Stomach smooth muscle (tissue), 2 donors: ENCODE measurements around the gene IGDCC3.

Experiments used
- H3K27ac ChIP-seq: one replicate; pipeline ENCODE4 v1.7.0; 2013; ENCODE audit warnings: mild to moderate bottlenecking, low read length, inconsistent platforms
- H3K27me3 ChIP-seq, 2 donors: one replicate each; pipeline ENCODE4 v1.7.0; 2013; ENCODE audit warnings: low read length in 2 of 2; ENCODE audit not compliant: insufficient read depth in 2 of 2, control insufficient read depth in 1 of 2
- H3K36me3 ChIP-seq, 2 donors: one replicate each; pipeline ENCODE4 v1.7.0; 2013; ENCODE audit warnings: low read length in 2 of 2; ENCODE audit not compliant: control insufficient read depth in 2 of 2, insufficient read depth in 2 of 2
- H3K4me1 ChIP-seq: one replicate; pipeline ENCODE4 v1.7.0; 2013; ENCODE audit warnings: low read length; ENCODE audit not compliant: control insufficient read depth, insufficient read depth
- H3K4me3 ChIP-seq, 2 donors: one replicate each; pipeline ENCODE4 v1.7.0; 2013; ENCODE audit warnings: low read length in 2 of 2
- H3K9ac ChIP-seq, 2 donors: one replicate each; pipeline ENCODE4 v1.7.0; 2013; ENCODE audit warnings: low read length in 2 of 2, mild to moderate bottlenecking in 1 of 2
- H3K9me3 ChIP-seq, 2 donors: one replicate each; pipeline ENCODE4 v1.7.0; 2013; ENCODE audit warnings: low read length in 2 of 2; ENCODE audit not compliant: control insufficient read depth in 2 of 2
- donor health status: healthy.
- donor health status: Pancreatic carcinoma.

IGDCC3 gene

GRCh38 chr15:65414841-65415621 is 37.2 kb upstream of the IGDCC3 start:
- Histone ChIP-seq H3K9me3 (no peaks in the 10 kb centered on the region), H3K36me3 (no peaks in the 10 kb centered on the region), H3K4me3 (no peak overlapping the region), H3K27me3 (peaks cover 0 to 14% of the 10 kb centered on the region in 2 donors), H3K27ac (no peak overlapping the region), H3K4me1 (peaks cover 10% of the 10 kb centered on the region), H3K9ac (no peak overlapping the region)

DNA sequence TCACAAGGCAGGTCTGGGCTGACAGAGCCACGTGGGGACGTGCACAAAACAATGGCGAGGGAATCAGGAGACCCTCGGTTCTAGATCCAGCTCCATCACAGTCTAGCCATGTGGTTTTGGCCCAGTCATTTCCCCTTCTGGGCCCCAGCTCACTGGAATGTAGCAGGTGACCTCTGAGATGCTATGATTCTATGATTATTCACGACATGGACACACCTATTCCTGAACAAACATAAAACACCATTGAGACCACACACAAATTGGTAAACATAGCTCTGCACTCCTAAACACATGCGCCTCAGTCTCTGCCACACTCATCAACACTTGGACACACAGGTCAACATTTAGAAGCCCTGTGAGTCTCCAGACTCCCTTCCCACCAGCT is 36.0 kb upstream of the IGDCC3 start:
- H3K9ac ChIP-seq: no peak overlapping the region
- H3K27me3 ChIP-seq: peaks cover 0 to 14% of the 10 kb centered on the region in 2 donors
- H3K9me3 ChIP-seq: no peaks in the 10 kb centered on the region
- no peak overlapping the region for H3K27ac ChIP-seq
- no peak overlapping the region for H3K4me3 ChIP-seq
- H3K36me3 ChIP-seq: no peaks in the 10 kb centered on the region
- H3K4me1 ChIP-seq: peaks cover 10% of the 10 kb centered on the region

- H3K4me3 ChIP-seq: no peak overlapping the region
- peaks cover 0 to 14% of the 10 kb centered on the region in 2 donors for H3K27me3 ChIP-seq
- H3K4me1 ChIP-seq: peaks cover 10% of the 10 kb centered on the region
- H3K9me3 ChIP-seq: no peaks in the 10 kb centered on the region
- no peak overlapping the region for H3K27ac ChIP-seq
- H3K36me3 ChIP-seq: no peaks in the 10 kb centered on the region
- H3K9ac ChIP-seq: no peak overlapping the region
These were observed 35.4 kb upstream of the IGDCC3 start for GRCh38 chr15:65413051-65413759.

GRCh38 chr15:65412556-65412955 is 34.8 kb upstream of the IGDCC3 start:
- Histone ChIP-seq H3K36me3 (no peaks in the 10 kb centered on the region), H3K9ac (no peak overlapping the region), H3K4me1 (peaks cover 10% of the 10 kb centered on the region), H3K9me3 (no peaks in the 10 kb centered on the region), H3K27ac (no peak overlapping the region), H3K27me3 (peaks cover 0 to 13% of the 10 kb centered on the region in 2 donors), H3K4me3 (no peak overlapping the region)

DNA sequence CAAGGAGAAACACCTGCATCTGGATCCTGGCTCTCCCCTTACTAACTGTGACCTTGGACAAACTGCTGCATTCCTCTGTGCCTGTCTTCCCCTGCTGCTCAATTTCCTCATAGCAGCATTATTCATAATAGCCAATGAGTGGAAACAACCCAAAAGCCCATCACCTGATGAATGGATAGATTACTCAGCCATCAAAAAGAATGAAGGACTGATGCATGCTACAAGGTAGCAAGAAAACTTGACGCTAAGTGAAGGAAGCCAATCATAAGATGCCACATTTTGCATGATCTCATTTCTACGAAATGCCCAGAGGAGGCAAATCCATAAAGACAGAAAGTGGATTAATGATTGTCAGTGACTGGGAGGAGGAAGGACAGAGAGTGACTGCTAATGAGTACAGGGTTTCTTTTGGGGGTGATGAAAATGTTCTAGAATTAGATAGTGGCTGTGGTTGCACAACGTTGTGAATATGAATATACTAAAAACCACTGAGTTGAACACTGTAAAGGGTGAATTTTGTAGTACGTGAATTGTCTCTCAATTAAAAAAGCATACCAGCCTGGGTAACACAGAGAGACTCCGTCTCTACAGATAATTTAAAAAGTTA is 33.8 kb upstream of the IGDCC3 start:
- H3K27me3 ChIP-seq: peaks cover 0 to 7% of the 10 kb centered on the region in 2 donors
- H3K4me3 ChIP-seq: no peak overlapping the region
- no peak overlapping the region for H3K27ac ChIP-seq
- no peak overlapping the region for H3K9ac ChIP-seq
- H3K9me3 ChIP-seq: no peaks in the 10 kb centered on the region
- no peaks in the 10 kb centered on the region for H3K36me3 ChIP-seq
- peaks cover 5% of the 10 kb centered on the region for H3K4me1 ChIP-seq

GRCh38 chr15:65410972-65411371 is 33.2 kb upstream of the IGDCC3 start:
- H3K36me3 ChIP-seq: no peaks in the 10 kb centered on the region
- no peaks in the 10 kb centered on the region for H3K9me3 ChIP-seq
- peaks cover 5% of the 10 kb centered on the region for H3K4me1 ChIP-seq
- no peak overlapping the region for H3K4me3 ChIP-seq
- H3K9ac ChIP-seq: no peak overlapping the region
- H3K27ac ChIP-seq: no peak overlapping the region
- peaks cover 0 to 7% of the 10 kb centered on the region in 2 donors for H3K27me3 ChIP-seq

DNA sequence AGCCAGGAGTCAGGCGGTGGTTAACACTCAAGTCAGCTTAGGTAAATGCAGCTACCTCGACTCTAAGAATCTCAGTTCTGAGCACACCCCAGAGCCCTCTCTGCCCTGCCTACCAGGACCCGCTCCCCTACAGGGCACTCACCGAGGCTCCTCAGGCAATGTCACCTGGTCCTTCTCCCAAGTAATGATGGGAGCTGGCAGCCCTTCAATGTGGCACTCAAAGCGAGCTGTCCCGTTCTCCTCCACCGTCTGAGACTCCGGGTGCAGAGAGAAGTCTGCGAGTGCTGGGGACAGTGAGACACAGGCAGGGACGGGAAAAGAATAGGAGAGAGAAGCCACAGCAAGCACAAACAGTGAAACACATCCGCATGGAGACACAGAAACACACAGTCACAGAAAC is 32.2 kb upstream of the IGDCC3 start:
- no peaks in the 10 kb centered on the region for H3K36me3 ChIP-seq
- H3K9ac ChIP-seq: no peak overlapping the region
- peaks cover 0 to 2% of the 10 kb centered on the region in 2 donors for H3K27me3 ChIP-seq
- no peak overlapping the region for H3K4me3 ChIP-seq
- no peak overlapping the region for H3K27ac ChIP-seq
- H3K4me1 ChIP-seq: peaks cover 2% of the 10 kb centered on the region
- H3K9me3 ChIP-seq: no peaks in the 10 kb centered on the region

GRCh38 chr15:65409036-65409631 is 31.3 kb upstream of the IGDCC3 start:
- Histone ChIP-seq H3K27ac (no peak overlapping the region), H3K9me3 (no peaks in the 10 kb centered on the region), H3K9ac (no peak overlapping the region), H3K27me3 (peaks cover 0 to 3% of the 10 kb centered on the region in 2 donors), H3K4me3 (no peak overlapping the region), H3K4me1 (no peaks in the 10 kb centered on the region), H3K36me3 (no peaks in the 10 kb centered on the region)

DNA sequence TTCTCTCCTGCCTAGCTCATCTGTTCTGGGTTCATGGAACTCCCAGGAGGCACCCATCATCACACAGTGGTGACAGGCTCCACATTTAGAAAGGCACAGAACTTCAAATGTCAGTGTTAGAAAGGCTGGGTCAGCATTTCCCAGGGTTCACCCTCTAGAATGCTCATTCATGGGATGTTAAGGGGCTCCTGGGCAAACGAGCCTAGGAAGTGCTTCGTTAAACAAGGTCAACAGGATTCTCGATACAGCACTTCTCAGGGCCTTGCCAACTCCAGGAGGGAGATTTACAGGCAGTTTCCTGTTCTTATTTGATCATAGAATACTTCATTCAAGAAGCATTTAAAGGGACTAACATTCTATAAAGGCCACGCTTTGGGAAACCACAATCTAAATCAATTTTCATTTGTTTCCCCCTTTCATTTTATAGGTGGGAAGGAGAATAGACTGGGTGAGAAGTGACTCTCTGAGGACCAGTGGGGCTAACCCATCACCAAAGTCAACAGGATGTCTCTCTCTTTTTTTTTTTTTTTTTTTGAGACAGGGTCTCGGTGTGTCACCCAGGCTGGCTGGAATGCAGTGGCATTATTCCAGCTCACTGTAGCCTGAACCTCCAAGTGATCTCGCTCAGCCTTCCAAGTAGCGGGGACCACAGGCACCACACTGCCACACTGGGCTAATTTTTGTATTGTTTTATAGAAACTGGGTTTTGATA is 30.7 kb upstream of the IGDCC3 start:
- H3K27me3 ChIP-seq: peaks cover 0 to 6% of the 10 kb centered on the region in 2 donors
- no peak overlapping the region for H3K4me3 ChIP-seq
- H3K27ac ChIP-seq: no peak overlapping the region
- no peak overlapping the region for H3K9ac ChIP-seq
- H3K36me3 ChIP-seq: no peaks in the 10 kb centered on the region
- H3K9me3 ChIP-seq: no peaks in the 10 kb centered on the region
- no peaks in the 10 kb centered on the region for H3K4me1 ChIP-seq

- Histone ChIP-seq H3K9me3 (no peaks in the 10 kb centered on the region), H3K4me3 (no peak overlapping the region), H3K27ac (no peak overlapping the region), H3K9ac (no peak overlapping the region), H3K36me3 (no peaks in the 10 kb centered on the region), H3K27me3 (peaks cover 5 to 12% of the 10 kb centered on the region in 2 donors), H3K4me1 (no peaks in the 10 kb centered on the region)
These were observed 28.7 kb upstream of the IGDCC3 start for GRCh38 chr15:65406424-65407000.
